ENCODE results near the gene LRRC4B.

Gene LRRC4B

GRCh38 chr19:50518091-50519005, 49.9 kb downstream of the LRRC4B start:
- no peak for DNase-seq

- no peak for DNase-seq
Measured at GRCh38 chr19:50517704-50518075, 50.5 kb downstream of the LRRC4B start.

GRCh38 chr19:50516964-50517703, 51.1 kb downstream of the LRRC4B start:
- no peak for DNase-seq

GRCh38 chr19:50516456-50516855, 51.8 kb downstream of the LRRC4B start:
- no peak for DNase-seq

- no peak for DNase-seq
Measured at GRCh38 chr19:50515168-50515561, 53.1 kb downstream of the LRRC4B start.

- peak; percentile 2 for DNase-seq
Measured at GRCh38 chr19:50514346-50515167, 53.7 kb downstream of the LRRC4B start.

GRCh38 chr19:50513746-50514345, 54.4 kb downstream of the LRRC4B start, which contains the start of gene ASPDH:
Gene ASPDH, minus strand, starts transcription at chr19:50513913. Its CDS starts 90 bp downstream, at chr19:50513823.
- no peak for DNase-seq

- DNase-seq = no peak
Measured at GRCh38 chr19:50512999-50513745, 55.1 kb downstream of the LRRC4B start.

- DNase-seq = no peak
Measured at GRCh38 chr19:50512112-50512998, 55.9 kb downstream of the LRRC4B start.

GRCh38 chr19:50511069-50511822, 57.0 kb downstream of the LRRC4B start, which contains the start of gene JOSD2:
Gene JOSD2, minus strand, starts transcription at chr19:50511191. Its CDS starts 760 bp downstream, at chr19:50510431.
- peak; percentile 90 for DNase-seq

GRCh38 chr19:50510700-50511068, 57.6 kb downstream of the LRRC4B start:
- no peak for DNase-seq

- DNase-seq = no peak
Measured at GRCh38 chr19:50510121-50510670, 58.0 kb downstream of the LRRC4B start.

GRCh38 chr19:50509366-50509765, 58.9 kb downstream of the LRRC4B start:
- DNase-seq = no peak

- DNase-seq = no peak
Measured at GRCh38 chr19:50508843-50509190, 59.4 kb downstream of the LRRC4B start.

- DNase-seq = no peak
Measured at GRCh38 chr19:50507376-50507775, 60.9 kb downstream of the LRRC4B start.

GRCh38 chr19:50506700-50507099, 61.5 kb downstream of the LRRC4B start:
- DNase-seq = no peak

GRCh38 chr19:50505856-50506611, 62.2 kb downstream of the LRRC4B start:
- DNase-seq = no peak

- no peak for DNase-seq
Measured at GRCh38 chr19:50501568-50502475, 66.4 kb downstream of the LRRC4B start.
